HCT116 (cell line): ENCODE results near the gene ESPL1.

Experiments
- ATF3 ChIP-seq: IDR thresholded peaks from 2 replicates; pipeline ENCODE4 v1.6.1; 2012
- CEBPB ChIP-seq: IDR thresholded peaks from 2 replicates; pipeline ENCODE4 v1.6.1; 2012; ENCODE audit warnings: low read depth
- CTCF ChIP-seq, 3 experiments: fragments of 200-600 bp in 1 of 3; sonication (generic) in 1 of 3; IDR thresholded peaks in 2 of 3; conservative IDR thresholded peaks in 1 of 3; 2 replicates each; pipeline ENCODE4 v1.5.1; 2012 to 2017; ENCODE audit warnings: low read depth in 2 of 3, low read length in 2 of 3, antibody characterized with exemption in 1 of 3, borderline replicate concordance in 1 of 3, control low read depth in 1 of 3, mild to moderate bottlenecking in 1 of 3, mixed read lengths in 1 of 3, mixed run types in 1 of 3, moderate library complexity in 1 of 3; ENCODE audit not compliant: insufficient read depth in 1 of 3
- EGR1 ChIP-seq: IDR thresholded peaks from 2 replicates; pipeline ENCODE4 v1.6.1; 2012; ENCODE audit warnings: low read depth
- EZH2phosphoT487 ChIP-seq: fragments of 200-600 bp; IDR thresholded peaks from 2 replicates; pipeline ENCODE4 v1.6.1; 2018; ENCODE audit warnings: antibody characterized with exemption, borderline replicate concordance
- POLR2A ChIP-seq: IDR thresholded peaks from 2 replicates; pipeline ENCODE4 v1.7.0; 2011; ENCODE audit warnings: borderline replicate concordance; ENCODE audit not compliant: insufficient read depth, insufficient read length; ENCODE audit errors: extremely low read depth
- POLR2AphosphoS5 ChIP-seq: IDR thresholded peaks from 2 replicates; pipeline ENCODE4 v1.6.1; 2011; ENCODE audit warnings: mild to moderate bottlenecking, low read depth, low read length, moderate library complexity
- RAD21 ChIP-seq: IDR thresholded peaks from 2 replicates; pipeline ENCODE4 v1.6.1; 2012; ENCODE audit warnings: low read depth, mild to moderate bottlenecking
- SIN3A ChIP-seq: IDR thresholded peaks from 2 replicates; pipeline ENCODE4 v1.6.1; 2012; ENCODE audit warnings: low read depth
- TCF7L2 ChIP-seq: IDR thresholded peaks from 2 replicates; pipeline ENCODE4 v1.7.0; 2011; ENCODE audit warnings: borderline replicate concordance, inconsistent platforms; ENCODE audit not compliant: insufficient read depth, insufficient read length; ENCODE audit errors: extremely low read depth
- ZNF274 ChIP-seq: fragments of 200-500 bp; sonication (Bioruptor generic); IDR thresholded peaks from 2 replicates; pipeline ENCODE4 v1.6.1; 2014; ENCODE audit warnings: mild to moderate bottlenecking, low read depth, low read length, inconsistent platforms

GRCh38 chr12:53295891-53296219, 27.8 kb downstream of the ESPL1 start:
- TF ChIP-seq CTCF (IDR thresholded peaks at IDR 0.05 in 2 of 3, conservative IDR thresholded peaks at IDR 0.05 in 1 of 3; ENCODE audit: borderline replicate concordance in 1 of 3, insufficient read depth in 1 of 3, low read depth in 2 of 3, low read length in 2 of 3), result no peak
- TF ChIP-seq RAD21, result no peak
- no peak for TF ChIP-seq EGR1
- no peak for TF ChIP-seq ATF3
- no peak for TF ChIP-seq POLR2A
- no peak for TF ChIP-seq ZNF274
- no peak for TF ChIP-seq CEBPB
- TF ChIP-seq POLR2AphosphoS5, result no peak
- TF ChIP-seq SIN3A, result no peak
- TF ChIP-seq EZH2phosphoT487, result no peak
- no peak for TF ChIP-seq TCF7L2
